ENCODE measurements around the gene NDEL1.

DNA sequence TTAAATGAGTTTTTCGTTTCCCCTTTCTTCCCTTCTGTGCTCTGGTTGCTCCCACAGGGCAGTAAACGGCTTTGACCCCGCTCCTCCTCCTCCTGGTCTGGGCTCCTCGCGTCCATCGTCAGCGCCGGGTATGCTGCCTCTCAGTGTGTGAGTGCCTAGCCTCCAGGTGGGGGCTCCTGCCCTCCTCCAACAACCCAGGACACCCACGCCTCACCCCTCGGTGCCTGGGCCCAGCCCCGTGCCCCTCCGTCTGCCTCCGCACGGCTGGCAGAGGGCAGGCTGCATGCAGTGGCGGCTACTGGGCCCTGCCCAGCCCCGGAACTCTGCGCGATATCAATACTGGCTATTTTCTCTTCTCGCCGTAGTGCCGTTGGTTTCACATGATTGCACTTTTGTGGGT is 31.2 kb downstream of the NDEL1 start:
- TF ChIP-seq L3MBTL2 (IDR thresholded peaks at IDR 0.05) (no peak), RBBP5 (IDR thresholded peaks at IDR 0.05; ENCODE audit: borderline replicate concordance, insufficient read depth, low read length, poor library complexity, severe bottlenecking) (no peak), FOS (IDR thresholded peaks at IDR 0.05; ENCODE audit: extremely low read depth, insufficient read length) (no peak), CTCF (IDR thresholded peaks at IDR 0.05 in 2 of 3, conservative IDR thresholded peaks at IDR 0.05 in 1 of 3; ENCODE audit: insufficient read depth in 2 of 3, low read depth in 1 of 3, low read length in 3 of 3) (no peak), POLR2A (conservative IDR thresholded peaks at IDR 0.05) (no peak)
- TF ChIP-seq, protein P1, sequence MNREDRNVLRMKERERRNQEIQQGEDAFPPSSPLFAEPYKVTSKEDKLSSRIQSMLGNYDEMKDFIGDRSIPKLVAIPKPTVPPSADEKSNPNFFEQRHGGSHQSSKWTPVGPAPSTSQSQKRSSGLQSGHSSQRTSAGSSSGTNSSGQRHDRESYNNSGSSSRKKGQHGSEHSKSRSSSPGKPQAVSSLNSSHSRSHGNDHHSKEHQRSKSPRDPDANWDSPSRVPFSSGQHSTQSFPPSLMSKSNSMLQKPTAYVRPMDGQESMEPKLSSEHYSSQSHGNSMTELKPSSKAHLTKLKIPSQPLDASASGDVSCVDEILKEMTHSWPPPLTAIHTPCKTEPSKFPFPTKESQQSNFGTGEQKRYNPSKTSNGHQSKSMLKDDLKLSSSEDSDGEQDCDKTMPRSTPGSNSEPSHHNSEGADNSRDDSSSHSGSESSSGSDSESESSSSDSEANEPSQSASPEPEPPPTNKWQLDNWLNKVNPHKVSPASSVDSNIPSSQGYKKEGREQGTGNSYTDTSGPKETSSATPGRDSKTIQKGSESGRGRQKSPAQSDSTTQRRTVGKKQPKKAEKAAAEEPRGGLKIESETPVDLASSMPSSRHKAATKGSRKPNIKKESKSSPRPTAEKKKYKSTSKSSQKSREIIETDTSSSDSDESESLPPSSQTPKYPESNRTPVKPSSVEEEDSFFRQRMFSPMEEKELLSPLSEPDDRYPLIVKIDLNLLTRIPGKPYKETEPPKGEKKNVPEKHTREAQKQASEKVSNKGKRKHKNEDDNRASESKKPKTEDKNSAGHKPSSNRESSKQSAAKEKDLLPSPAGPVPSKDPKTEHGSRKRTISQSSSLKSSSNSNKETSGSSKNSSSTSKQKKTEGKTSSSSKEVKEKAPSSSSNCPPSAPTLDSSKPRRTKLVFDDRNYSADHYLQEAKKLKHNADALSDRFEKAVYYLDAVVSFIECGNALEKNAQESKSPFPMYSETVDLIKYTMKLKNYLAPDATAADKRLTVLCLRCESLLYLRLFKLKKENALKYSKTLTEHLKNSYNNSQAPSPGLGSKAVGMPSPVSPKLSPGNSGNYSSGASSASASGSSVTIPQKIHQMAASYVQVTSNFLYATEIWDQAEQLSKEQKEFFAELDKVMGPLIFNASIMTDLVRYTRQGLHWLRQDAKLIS (CRISPR knock-in tag; IDR thresholded peaks at IDR 0.05), result no peak

All from K562 (cell line).